ENCODE results near the gene NAA15.
"Not testable (repeated sequence)": the region's sequence is repeated elsewhere in the genome, so short reads cannot be mapped to it uniquely, and the experiment has no call there.

Gene NAA15

DNA sequence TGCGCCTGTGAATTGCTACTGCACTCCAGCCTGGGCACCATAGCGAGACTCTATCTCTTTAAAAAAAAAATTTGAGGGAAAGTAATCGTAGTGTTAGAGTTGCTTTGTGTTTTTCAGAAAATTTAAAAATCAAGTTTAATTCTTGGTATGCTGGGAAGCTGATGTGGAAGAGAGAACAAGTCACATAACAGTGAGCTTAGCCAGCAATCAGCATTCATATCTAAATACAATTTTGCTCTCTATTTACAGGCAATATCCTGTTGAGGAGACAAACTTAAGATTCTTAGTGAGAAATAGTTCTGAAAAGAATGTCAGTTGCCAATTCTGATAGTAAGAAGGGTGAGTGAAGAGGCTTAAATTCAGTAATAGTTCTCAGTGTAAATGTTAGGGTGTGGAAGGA, 10.6 kb downstream of the NAA15 start:
- peak; percentile 18 for DNase-seq (ENCODE audit: low read depth)
- TF ChIP-seq, protein P1, sequence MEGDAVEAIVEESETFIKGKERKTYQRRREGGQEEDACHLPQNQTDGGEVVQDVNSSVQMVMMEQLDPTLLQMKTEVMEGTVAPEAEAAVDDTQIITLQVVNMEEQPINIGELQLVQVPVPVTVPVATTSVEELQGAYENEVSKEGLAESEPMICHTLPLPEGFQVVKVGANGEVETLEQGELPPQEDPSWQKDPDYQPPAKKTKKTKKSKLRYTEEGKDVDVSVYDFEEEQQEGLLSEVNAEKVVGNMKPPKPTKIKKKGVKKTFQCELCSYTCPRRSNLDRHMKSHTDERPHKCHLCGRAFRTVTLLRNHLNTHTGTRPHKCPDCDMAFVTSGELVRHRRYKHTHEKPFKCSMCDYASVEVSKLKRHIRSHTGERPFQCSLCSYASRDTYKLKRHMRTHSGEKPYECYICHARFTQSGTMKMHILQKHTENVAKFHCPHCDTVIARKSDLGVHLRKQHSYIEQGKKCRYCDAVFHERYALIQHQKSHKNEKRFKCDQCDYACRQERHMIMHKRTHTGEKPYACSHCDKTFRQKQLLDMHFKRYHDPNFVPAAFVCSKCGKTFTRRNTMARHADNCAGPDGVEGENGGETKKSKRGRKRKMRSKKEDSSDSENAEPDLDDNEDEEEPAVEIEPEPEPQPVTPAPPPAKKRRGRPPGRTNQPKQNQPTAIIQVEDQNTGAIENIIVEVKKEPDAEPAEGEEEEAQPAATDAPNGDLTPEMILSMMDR (conservative IDR thresholded peaks at IDR 0.05; ENCODE audit: low read depth, low read length), result no peak
- H3K4me3 ChIP-seq (ENCODE audit: low read depth, low read length), result no peak overlapping the region

DNA sequence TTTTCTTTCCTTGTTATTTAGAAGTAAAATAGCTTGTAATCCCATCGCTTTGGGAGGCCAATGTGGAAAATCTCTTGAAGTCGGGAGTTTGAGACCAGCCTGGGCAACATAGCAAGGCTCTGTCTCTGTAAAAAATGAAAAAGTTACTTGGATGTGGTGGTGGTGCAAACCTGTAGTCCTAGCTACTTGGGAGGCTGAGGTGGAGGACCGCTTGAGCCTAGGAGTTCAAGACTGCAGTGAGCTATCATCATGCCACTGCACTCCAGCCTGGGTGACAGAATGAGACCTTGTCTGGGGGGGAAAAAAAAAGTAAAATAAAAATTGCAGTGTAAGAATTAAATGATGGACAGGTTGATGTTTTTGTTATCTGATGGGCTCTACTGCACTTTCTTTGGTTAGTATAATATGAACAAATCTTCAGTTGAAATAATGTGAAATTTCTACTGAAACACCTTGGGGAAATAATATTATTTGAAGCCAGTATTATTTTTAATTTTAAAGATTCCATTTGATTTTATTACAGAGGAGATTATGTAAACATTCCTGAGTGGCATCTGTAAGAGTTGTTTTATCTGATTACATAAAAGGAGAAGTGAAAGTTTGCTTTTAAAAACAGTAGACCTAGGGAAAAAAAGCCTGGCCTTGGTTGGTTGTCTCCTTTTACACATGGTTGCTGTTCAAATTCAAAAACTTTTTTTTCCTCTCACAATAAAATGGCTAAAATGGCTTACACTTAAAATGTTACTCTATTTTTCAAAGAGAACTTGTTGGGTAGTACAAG, 11.4 kb downstream of the NAA15 start:
- DNase-seq (ENCODE audit: low read depth), result peak; percentile 17
- H3K4me3 ChIP-seq (ENCODE audit: low read depth, low read length), result no peak overlapping the region
- TF ChIP-seq, protein P1 (conservative IDR thresholded peaks at IDR 0.05; ENCODE audit: low read depth, low read length), result no peak

- DNase-seq (ENCODE audit: low read depth); H3K4me3 ChIP-seq (ENCODE audit: low read depth, low read length): not testable (repeated sequence)
Observed at GRCh38 chr4:139313414-139313813, 12.1 kb downstream of the NAA15 start.

DNA sequence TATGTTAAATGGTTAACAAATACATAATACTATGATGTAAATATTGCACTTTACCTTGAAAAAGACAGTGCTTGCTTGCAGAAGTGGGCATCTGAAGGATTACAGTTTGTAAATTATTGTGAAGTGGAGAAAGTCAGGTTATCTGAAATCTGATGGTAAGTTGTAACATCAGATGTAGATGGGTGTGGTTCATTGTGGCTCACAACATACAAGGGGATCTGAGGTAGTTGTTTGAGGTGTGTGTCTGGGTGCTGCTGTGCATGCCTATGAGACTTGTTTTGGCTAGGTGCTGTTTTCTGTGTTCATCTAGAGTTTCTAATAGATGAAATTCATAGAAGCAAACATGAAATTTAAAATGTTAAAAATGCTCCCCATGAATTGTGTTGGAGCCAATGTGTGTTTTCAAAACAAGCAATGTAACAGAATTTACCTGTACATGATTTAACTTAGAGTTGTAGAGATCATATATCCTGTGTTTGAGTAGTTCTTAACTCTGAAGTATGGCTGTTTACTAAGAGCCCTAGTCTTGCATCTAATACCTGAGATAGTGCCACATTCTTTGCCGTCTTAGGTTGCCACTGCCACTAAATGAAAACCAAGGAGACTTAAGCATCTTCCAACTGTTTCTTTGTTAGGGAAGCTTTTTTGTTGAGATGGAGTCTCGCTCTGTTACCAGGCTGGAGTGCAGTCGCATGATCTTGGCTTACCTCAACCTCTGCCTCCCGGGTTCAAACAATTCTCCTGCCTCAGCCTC, 12.9 kb downstream of the NAA15 start:
- TF ChIP-seq, protein P1 (conservative IDR thresholded peaks at IDR 0.05; ENCODE audit: low read depth, low read length), result no peak
- DNase-seq (ENCODE audit: low read depth), result no peak
- no peak overlapping the region for H3K4me3 ChIP-seq (ENCODE audit: low read depth, low read length)

DNA sequence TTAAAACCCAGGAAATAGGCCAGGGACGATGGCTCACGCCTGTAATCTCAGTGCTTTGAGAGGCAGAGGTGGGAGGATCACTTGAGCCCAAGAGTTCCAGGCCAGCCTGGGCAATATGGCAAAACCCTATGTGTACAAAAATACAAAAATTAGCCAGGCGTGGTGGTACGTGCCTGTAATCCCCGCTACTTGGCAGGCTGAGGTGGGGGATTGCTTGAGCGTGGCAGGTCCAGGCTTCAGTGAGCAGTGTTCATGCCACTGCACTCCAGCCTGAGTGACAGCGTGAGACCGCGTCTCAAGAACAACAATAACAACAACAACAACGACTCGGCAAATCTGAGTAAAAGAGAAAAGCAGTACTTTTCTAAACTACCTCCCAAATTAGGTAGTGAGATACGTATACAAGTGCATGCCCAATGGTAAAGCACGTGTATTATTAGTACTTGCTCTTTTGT, 13.9 kb downstream of the NAA15 start:
- H3K4me3 ChIP-seq (ENCODE audit: low read depth, low read length), result no peak overlapping the region
- no peak for DNase-seq (ENCODE audit: low read depth)
- TF ChIP-seq, protein P1 (conservative IDR thresholded peaks at IDR 0.05; ENCODE audit: low read depth, low read length), result no peak

DNA sequence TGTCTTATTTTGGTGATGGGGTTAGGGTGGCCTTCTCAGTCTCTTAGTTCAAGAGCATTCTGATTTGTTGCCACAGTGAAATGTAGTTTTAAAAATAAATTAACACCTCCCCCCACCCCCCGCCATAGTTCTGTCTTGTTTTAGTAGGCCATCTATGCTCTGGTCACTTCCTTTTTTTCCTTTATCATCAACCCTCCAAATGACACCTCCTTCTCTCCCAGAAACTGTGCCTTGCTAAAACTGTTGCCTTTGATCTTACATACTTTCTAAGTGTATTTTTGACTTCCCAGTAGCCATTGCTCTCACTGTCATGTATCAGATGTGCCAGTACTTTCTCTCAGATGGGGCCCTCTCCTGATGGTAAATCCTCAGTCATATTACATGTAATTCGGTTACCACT, 15.4 kb downstream of the NAA15 start:
- DNase-seq (ENCODE audit: low read depth), result no peak
- TF ChIP-seq, protein P1 (conservative IDR thresholded peaks at IDR 0.05; ENCODE audit: low read depth, low read length), result no peak

DNA sequence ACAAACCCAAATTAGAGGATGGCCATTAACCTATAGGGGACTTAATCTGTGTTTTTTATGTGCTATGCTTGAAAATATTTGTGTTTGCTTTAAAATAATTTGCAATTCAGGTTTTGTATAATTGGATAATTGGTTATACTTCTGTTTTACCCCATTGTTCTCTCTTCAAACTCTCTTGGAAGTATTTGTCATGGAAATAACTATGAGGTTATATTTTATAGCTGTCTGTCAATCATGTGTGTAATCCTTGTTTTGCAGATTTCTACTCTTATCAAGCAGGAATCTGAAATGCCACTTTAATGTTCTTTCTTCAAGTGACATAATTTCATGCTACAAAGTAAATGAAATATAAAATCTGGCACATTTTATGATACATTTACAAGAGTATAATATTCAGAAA, 16.3 kb downstream of the NAA15 start:
- TF ChIP-seq, protein P1 (conservative IDR thresholded peaks at IDR 0.05; ENCODE audit: low read depth, low read length), result no peak
- H3K4me3 ChIP-seq (ENCODE audit: low read depth, low read length), result no peak overlapping the region
- no peak for DNase-seq (ENCODE audit: low read depth)

More for the DNA sequence above, 15.4 kb downstream of the NAA15 start:
- H3K4me3 ChIP-seq (ENCODE audit: low read depth, low read length), result no peak overlapping the region

Data from choroid plexus epithelial cell (primary cell).